ENCODE data around the gene PTTG2.

Gene PTTG2

GRCh38 chr4:37995299-37995821 lies 35.2 kb downstream of the PTTG2 start:
- H3K27ac ChIP-seq (ENCODE audit: low read depth in 2 of 2, low read length in 2 of 2), result no peak overlapping the region
- H3K4me1 ChIP-seq (ENCODE audit: control insufficient read depth in 2 of 2, insufficient read depth in 2 of 2, low read length in 2 of 2), result peaks cover 0 to 6% of the 10 kb centered on the region in 2 donors
- no peaks in the 10 kb centered on the region for H3K9me3 ChIP-seq (ENCODE audit: control insufficient read depth in 2 of 2, low read length in 2 of 2)
- no peaks in the 10 kb centered on the region for H3K36me3 ChIP-seq (ENCODE audit: control insufficient read depth in 2 of 2, insufficient read depth in 2 of 2, low read length in 2 of 2)
- H3K9ac ChIP-seq (ENCODE audit: low read depth in 1 of 2, low read length in 2 of 2), result no peak overlapping the region
- H3K27me3 ChIP-seq (ENCODE audit: control insufficient read depth in 2 of 2, insufficient read depth in 2 of 2, low read length in 2 of 2), result no peaks in the 10 kb centered on the region
- no peak overlapping the region for H3K4me3 ChIP-seq (ENCODE audit: low read length in 2 of 2)

GRCh38 chr4:37995981-37996775 lies 36.0 kb downstream of the PTTG2 start:
- peaks cover 0 to 4% of the 10 kb centered on the region in 2 donors for H3K4me1 ChIP-seq (ENCODE audit: control insufficient read depth in 2 of 2, insufficient read depth in 2 of 2, low read length in 2 of 2)
- no peak overlapping the region for H3K9ac ChIP-seq (ENCODE audit: low read depth in 1 of 2, low read length in 2 of 2)
- H3K9me3 ChIP-seq (ENCODE audit: control insufficient read depth in 2 of 2, low read length in 2 of 2), result no peaks in the 10 kb centered on the region
- no peaks in the 10 kb centered on the region for H3K27me3 ChIP-seq (ENCODE audit: control insufficient read depth in 2 of 2, insufficient read depth in 2 of 2, low read length in 2 of 2)
- no peaks in the 10 kb centered on the region for H3K36me3 ChIP-seq (ENCODE audit: control insufficient read depth in 2 of 2, insufficient read depth in 2 of 2, low read length in 2 of 2)
- H3K4me3 ChIP-seq (ENCODE audit: low read length in 2 of 2), result no peak overlapping the region
- H3K27ac ChIP-seq (ENCODE audit: low read depth in 2 of 2, low read length in 2 of 2), result no peak overlapping the region

- Histone ChIP-seq H3K27ac (ENCODE audit: low read depth in 2 of 2, low read length in 2 of 2) (no peak overlapping the region), H3K4me1 (ENCODE audit: control insufficient read depth in 2 of 2, insufficient read depth in 2 of 2, low read length in 2 of 2) (peaks cover 0 to 4% of the 10 kb centered on the region in 2 donors), H3K9ac (ENCODE audit: low read depth in 1 of 2, low read length in 2 of 2) (no peak overlapping the region), H3K27me3 (ENCODE audit: control insufficient read depth in 2 of 2, insufficient read depth in 2 of 2, low read length in 2 of 2) (no peaks in the 10 kb centered on the region), H3K9me3 (ENCODE audit: control insufficient read depth in 2 of 2, low read length in 2 of 2) (no peaks in the 10 kb centered on the region), H3K36me3 (ENCODE audit: control insufficient read depth in 2 of 2, insufficient read depth in 2 of 2, low read length in 2 of 2) (no peaks in the 10 kb centered on the region), H3K4me3 (ENCODE audit: low read length in 2 of 2) (no peak overlapping the region)
Measured at GRCh38 chr4:37998226-37998625, 38.0 kb downstream of the PTTG2 start.

GRCh38 chr4:37999000-37999716 lies 39.0 kb downstream of the PTTG2 start:
- Histone ChIP-seq H3K9ac (ENCODE audit: low read depth in 1 of 2, low read length in 2 of 2) (no peak overlapping the region), H3K27ac (ENCODE audit: low read depth in 2 of 2, low read length in 2 of 2) (no peak overlapping the region), H3K9me3 (ENCODE audit: control insufficient read depth in 2 of 2, low read length in 2 of 2) (no peaks in the 10 kb centered on the region), H3K4me3 (ENCODE audit: low read length in 2 of 2) (no peak overlapping the region), H3K27me3 (ENCODE audit: control insufficient read depth in 2 of 2, insufficient read depth in 2 of 2, low read length in 2 of 2) (no peaks in the 10 kb centered on the region), H3K4me1 (ENCODE audit: control insufficient read depth in 2 of 2, insufficient read depth in 2 of 2, low read length in 2 of 2) (peaks cover 0 to 4% of the 10 kb centered on the region in 2 donors), H3K36me3 (ENCODE audit: control insufficient read depth in 2 of 2, insufficient read depth in 2 of 2, low read length in 2 of 2) (no peaks in the 10 kb centered on the region)

- Histone ChIP-seq H3K27ac (ENCODE audit: low read depth in 2 of 2, low read length in 2 of 2) (no peak overlapping the region), H3K4me3 (ENCODE audit: low read length in 2 of 2) (no peak overlapping the region), H3K4me1 (ENCODE audit: control insufficient read depth in 2 of 2, insufficient read depth in 2 of 2, low read length in 2 of 2) (peaks cover 0 to 4% of the 10 kb centered on the region in 2 donors), H3K36me3 (ENCODE audit: control insufficient read depth in 2 of 2, insufficient read depth in 2 of 2, low read length in 2 of 2) (no peaks in the 10 kb centered on the region), H3K27me3 (ENCODE audit: control insufficient read depth in 2 of 2, insufficient read depth in 2 of 2, low read length in 2 of 2) (no peaks in the 10 kb centered on the region), H3K9me3 (ENCODE audit: control insufficient read depth in 2 of 2, low read length in 2 of 2) (no peaks in the 10 kb centered on the region), H3K9ac (ENCODE audit: low read depth in 1 of 2, low read length in 2 of 2) (no peak overlapping the region)
Measured at GRCh38 chr4:37999965-38000364, 39.8 kb downstream of the PTTG2 start.

- Histone ChIP-seq H3K27me3 (ENCODE audit: control insufficient read depth in 2 of 2, insufficient read depth in 2 of 2, low read length in 2 of 2) (no peaks in the 10 kb centered on the region), H3K9me3 (ENCODE audit: control insufficient read depth in 2 of 2, low read length in 2 of 2) (no peaks in the 10 kb centered on the region), H3K27ac (ENCODE audit: low read depth in 2 of 2, low read length in 2 of 2) (no peak overlapping the region), H3K9ac (ENCODE audit: low read depth in 1 of 2, low read length in 2 of 2) (no peak overlapping the region), H3K4me1 (ENCODE audit: control insufficient read depth in 2 of 2, insufficient read depth in 2 of 2, low read length in 2 of 2) (no peaks in the 10 kb centered on the region), H3K4me3 (ENCODE audit: low read length in 2 of 2) (no peak overlapping the region), H3K36me3 (ENCODE audit: control insufficient read depth in 2 of 2, insufficient read depth in 2 of 2, low read length in 2 of 2) (no peaks in the 10 kb centered on the region)
Measured at GRCh38 chr4:38001927-38002326, 41.7 kb downstream of the PTTG2 start.

- Histone ChIP-seq H3K4me3 (ENCODE audit: low read length in 2 of 2) (no peak overlapping the region), H3K36me3 (ENCODE audit: control insufficient read depth in 2 of 2, insufficient read depth in 2 of 2, low read length in 2 of 2) (no peaks in the 10 kb centered on the region), H3K9ac (ENCODE audit: low read depth in 1 of 2, low read length in 2 of 2) (no peak overlapping the region), H3K4me1 (ENCODE audit: control insufficient read depth in 2 of 2, insufficient read depth in 2 of 2, low read length in 2 of 2) (no peaks in the 10 kb centered on the region), H3K9me3 (ENCODE audit: control insufficient read depth in 2 of 2, low read length in 2 of 2) (no peaks in the 10 kb centered on the region), H3K27me3 (ENCODE audit: control insufficient read depth in 2 of 2, insufficient read depth in 2 of 2, low read length in 2 of 2) (no peaks in the 10 kb centered on the region), H3K27ac (ENCODE audit: low read depth in 2 of 2, low read length in 2 of 2) (no peak overlapping the region)
Measured at GRCh38 chr4:38002451-38003071, 42.4 kb downstream of the PTTG2 start.

- H3K9ac ChIP-seq (ENCODE audit: low read depth in 1 of 2, low read length in 2 of 2), result no peak overlapping the region
- H3K36me3 ChIP-seq (ENCODE audit: control insufficient read depth in 2 of 2, insufficient read depth in 2 of 2, low read length in 2 of 2), result no peaks in the 10 kb centered on the region
- no peaks in the 10 kb centered on the region for H3K27me3 ChIP-seq (ENCODE audit: control insufficient read depth in 2 of 2, insufficient read depth in 2 of 2, low read length in 2 of 2)
- no peaks in the 10 kb centered on the region for H3K4me1 ChIP-seq (ENCODE audit: control insufficient read depth in 2 of 2, insufficient read depth in 2 of 2, low read length in 2 of 2)
- no peak overlapping the region for H3K4me3 ChIP-seq (ENCODE audit: low read length in 2 of 2)
- no peak overlapping the region for H3K27ac ChIP-seq (ENCODE audit: low read depth in 2 of 2, low read length in 2 of 2)
- no peaks in the 10 kb centered on the region for H3K9me3 ChIP-seq (ENCODE audit: control insufficient read depth in 2 of 2, low read length in 2 of 2)
Measured at GRCh38 chr4:38003102-38003501, 42.9 kb downstream of the PTTG2 start.

GRCh38 chr4:38003628-38004027 lies 43.4 kb downstream of the PTTG2 start:
- Histone ChIP-seq H3K9ac (ENCODE audit: low read depth in 1 of 2, low read length in 2 of 2) (no peak overlapping the region), H3K36me3 (ENCODE audit: control insufficient read depth in 2 of 2, insufficient read depth in 2 of 2, low read length in 2 of 2) (no peaks in the 10 kb centered on the region), H3K4me1 (ENCODE audit: control insufficient read depth in 2 of 2, insufficient read depth in 2 of 2, low read length in 2 of 2) (peaks cover 0 to 2% of the 10 kb centered on the region in 2 donors), H3K27me3 (ENCODE audit: control insufficient read depth in 2 of 2, insufficient read depth in 2 of 2, low read length in 2 of 2) (no peaks in the 10 kb centered on the region), H3K9me3 (ENCODE audit: control insufficient read depth in 2 of 2, low read length in 2 of 2) (no peaks in the 10 kb centered on the region), H3K4me3 (ENCODE audit: low read length in 2 of 2) (no peak overlapping the region), H3K27ac (ENCODE audit: low read depth in 2 of 2, low read length in 2 of 2) (no peak overlapping the region)

GRCh38 chr4:38004062-38004461 lies 43.9 kb downstream of the PTTG2 start:
- H3K9me3 ChIP-seq (ENCODE audit: control insufficient read depth in 2 of 2, low read length in 2 of 2), result no peaks in the 10 kb centered on the region
- H3K27ac ChIP-seq (ENCODE audit: low read depth in 2 of 2, low read length in 2 of 2), result no peak overlapping the region
- no peaks in the 10 kb centered on the region for H3K27me3 ChIP-seq (ENCODE audit: control insufficient read depth in 2 of 2, insufficient read depth in 2 of 2, low read length in 2 of 2)
- peaks cover 0 to 3% of the 10 kb centered on the region in 2 donors for H3K4me1 ChIP-seq (ENCODE audit: control insufficient read depth in 2 of 2, insufficient read depth in 2 of 2, low read length in 2 of 2)
- H3K4me3 ChIP-seq (ENCODE audit: low read length in 2 of 2), result no peak overlapping the region
- no peak overlapping the region for H3K9ac ChIP-seq (ENCODE audit: low read depth in 1 of 2, low read length in 2 of 2)
- no peaks in the 10 kb centered on the region for H3K36me3 ChIP-seq (ENCODE audit: control insufficient read depth in 2 of 2, insufficient read depth in 2 of 2, low read length in 2 of 2)
